Measurements from ENCODE around the gene ARID2. TPM values are rescaled to one million over a fixed set of nuclear protein-coding genes. Genes with fewer than 3 reads are reported as not detected.

The ARID2 gene
- total and polyA plus RNA-seq, 10 donors: 5.7 to 59.6 (median 42.6) TPM

DNA sequence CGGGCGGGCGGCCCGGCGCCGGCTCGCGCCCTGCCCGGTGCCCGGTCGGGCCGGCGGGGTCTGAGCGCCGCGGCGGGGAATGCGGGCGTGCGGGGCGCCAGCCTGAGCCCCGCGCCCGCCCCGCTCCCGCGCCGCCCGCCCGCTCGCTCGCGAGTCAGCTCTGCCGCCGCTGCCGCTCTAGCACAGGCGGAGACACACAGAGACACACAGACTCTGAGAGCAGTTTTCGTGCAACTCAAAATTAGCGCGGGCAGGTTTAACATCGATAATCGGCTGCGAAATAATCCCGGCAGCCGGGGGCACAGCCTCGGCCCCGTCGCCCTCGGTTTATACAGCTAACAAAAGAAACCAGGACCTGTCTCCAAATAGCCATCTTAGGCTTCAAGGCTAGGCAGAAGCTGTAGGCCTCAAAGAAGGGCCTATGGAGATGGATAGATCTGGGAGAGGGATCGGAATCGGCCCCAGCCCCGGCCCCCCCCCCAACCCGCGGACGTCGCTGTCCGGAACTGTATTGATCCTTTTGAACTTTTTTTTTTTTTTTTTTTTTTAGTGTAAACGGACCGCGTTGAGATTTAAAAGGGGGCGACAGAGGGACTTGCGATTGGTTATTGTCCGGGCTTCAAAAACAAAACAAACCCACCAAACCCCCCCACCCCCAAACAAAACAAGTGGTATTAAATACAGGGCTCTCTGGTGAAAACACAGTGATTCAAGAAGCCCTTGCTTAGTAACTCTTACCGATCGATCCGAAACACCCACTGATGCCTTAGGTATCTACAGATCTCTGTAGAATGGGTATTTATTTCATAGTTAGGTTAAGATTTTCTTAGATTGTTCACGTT lies 1.1 kb downstream of the ARID2 start:
- Histone ChIP-seq H3K4me1 (peaks cover 27 to 63% (median 50%) of the 10 kb centered on the region in 6 donors), H3K9me3 (no peaks in the 10 kb centered on the region), H3K4me3 (peak overlapping the region; percentile 50 to 89 (median 75)), H3K36me3 (no peaks in the 10 kb centered on the region), H3K27me3 (replicated peaks in 1 of 7) (no peaks in the 10 kb centered on the region), H3K27ac (peak overlapping the region; percentile 94 to 100 (median 99))
- WGBS, 5 donors: 0 to 1% (median 0%) methylated on average over 39 to 67 of the region's 67 CpGs
- TF ChIP-seq POLR2A (IDR thresholded peaks at IDR 0.05) (no peak), POLR2AphosphoS5 (IDR thresholded peaks at IDR 0.05) (peak; percentile 27 to 76 (median 52))
- TF ChIP-seq, protein P1, sequence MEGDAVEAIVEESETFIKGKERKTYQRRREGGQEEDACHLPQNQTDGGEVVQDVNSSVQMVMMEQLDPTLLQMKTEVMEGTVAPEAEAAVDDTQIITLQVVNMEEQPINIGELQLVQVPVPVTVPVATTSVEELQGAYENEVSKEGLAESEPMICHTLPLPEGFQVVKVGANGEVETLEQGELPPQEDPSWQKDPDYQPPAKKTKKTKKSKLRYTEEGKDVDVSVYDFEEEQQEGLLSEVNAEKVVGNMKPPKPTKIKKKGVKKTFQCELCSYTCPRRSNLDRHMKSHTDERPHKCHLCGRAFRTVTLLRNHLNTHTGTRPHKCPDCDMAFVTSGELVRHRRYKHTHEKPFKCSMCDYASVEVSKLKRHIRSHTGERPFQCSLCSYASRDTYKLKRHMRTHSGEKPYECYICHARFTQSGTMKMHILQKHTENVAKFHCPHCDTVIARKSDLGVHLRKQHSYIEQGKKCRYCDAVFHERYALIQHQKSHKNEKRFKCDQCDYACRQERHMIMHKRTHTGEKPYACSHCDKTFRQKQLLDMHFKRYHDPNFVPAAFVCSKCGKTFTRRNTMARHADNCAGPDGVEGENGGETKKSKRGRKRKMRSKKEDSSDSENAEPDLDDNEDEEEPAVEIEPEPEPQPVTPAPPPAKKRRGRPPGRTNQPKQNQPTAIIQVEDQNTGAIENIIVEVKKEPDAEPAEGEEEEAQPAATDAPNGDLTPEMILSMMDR (IDR thresholded peaks at IDR 0.05 in 8 of 11, conservative IDR thresholded peaks at IDR 0.05 in 3 of 11): no peak
- DNase-seq: peak; percentile 91
- intact Hi-C loops (cut with DNase I; ENCODE audit: low total_unique reads): loop anchor here (10.0 kb wide), 1 partner anchor 254 kb away; no protein-coding TSS in a partner anchor

DNA sequence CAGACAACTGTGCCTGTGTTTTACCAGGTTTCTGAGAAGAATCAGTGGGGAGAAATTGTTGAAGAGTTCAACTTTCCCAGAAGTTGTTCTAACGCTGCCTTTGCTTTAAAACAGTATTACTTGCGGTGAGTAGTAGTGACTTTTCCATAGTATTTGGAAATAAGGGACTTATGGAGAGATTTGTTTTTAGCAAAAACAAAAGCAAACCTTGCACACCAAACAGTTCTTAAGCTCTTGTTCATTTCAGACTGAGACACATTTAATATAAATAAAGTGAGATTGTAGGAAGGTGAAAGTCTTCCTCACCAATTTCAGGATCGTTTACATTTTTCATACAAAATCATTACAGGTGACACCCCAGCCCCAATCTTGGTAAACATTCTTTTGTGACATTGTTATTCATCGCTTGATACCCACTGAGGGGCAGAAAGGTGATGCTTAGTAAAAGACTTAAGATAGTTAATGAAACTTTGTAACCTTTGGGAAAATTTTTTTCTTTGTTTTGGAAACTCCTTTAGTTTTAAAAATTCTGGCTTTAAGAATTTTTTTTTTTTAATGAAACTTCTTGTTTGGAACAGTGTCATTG lies 1.8 kb downstream of the ARID2 start:
- H3K36me3 ChIP-seq: no peaks in the 10 kb centered on the region
- 11 to 18% (median 12%) methylated on average over 4 of the region's 4 CpGs for WGBS, 5 donors
- peaks cover 27 to 63% (median 50%) of the 10 kb centered on the region in 6 donors for H3K4me1 ChIP-seq
- H3K9me3 ChIP-seq: no peaks in the 10 kb centered on the region
- H3K4me3 ChIP-seq: peak overlapping the region; percentile 50 to 89 (median 75)
- peak overlapping the region; percentile 92 to 100 (median 99) for H3K27ac ChIP-seq
- TF ChIP-seq POLR2AphosphoS5 (IDR thresholded peaks at IDR 0.05) (no peak), POLR2A (IDR thresholded peaks at IDR 0.05) (no peak)
- TF ChIP-seq, protein P1 (IDR thresholded peaks at IDR 0.05 in 8 of 11, conservative IDR thresholded peaks at IDR 0.05 in 3 of 11): no peak
- DNase-seq: no peak
- intact Hi-C loops (cut with DNase I; ENCODE audit: low total_unique reads): loop anchor here (10.0 kb wide), 1 partner anchor 254 kb away; no protein-coding TSS in a partner anchor
- no peaks in the 10 kb centered on the region for H3K27me3 ChIP-seq (replicated peaks in 1 of 7)

GRCh38 chr12:45732250-45732649 lies 2.7 kb downstream of the ARID2 start:
- peaks cover 0 to 5% (median 2%) of the 10 kb centered on the region in 8 donors for H3K9me3 ChIP-seq
- peaks cover 27 to 67% (median 49%) of the 10 kb centered on the region in 6 donors for H3K4me1 ChIP-seq
- intact Hi-C loops (cut with DNase I; ENCODE audit: low total_unique reads): loop anchor here (10.0 kb wide), 1 partner anchor 253 kb away; no protein-coding TSS in a partner anchor
- peaks cover 0 to 7% (median 3%) of the 10 kb centered on the region in 6 donors for H3K36me3 ChIP-seq
- 10 to 16% (median 13%) methylated on average over 5 of the region's 5 CpGs for WGBS, 5 donors
- TF ChIP-seq, protein P1 (IDR thresholded peaks at IDR 0.05 in 8 of 11, conservative IDR thresholded peaks at IDR 0.05 in 3 of 11): no peak
- no peak for DNase-seq
- no peaks in the 10 kb centered on the region for H3K27me3 ChIP-seq (replicated peaks in 1 of 7)
- H3K27ac ChIP-seq: peak overlapping the region; percentile 92 to 100 (median 99)
- H3K4me3 ChIP-seq: peak overlapping the region in 5 of 8 donors; percentile 13 to 89 (median 73)

GRCh38 chr12:45732936-45733335 lies 3.4 kb downstream of the ARID2 start:
- H3K27ac ChIP-seq: peak overlapping the region; percentile 92 to 100 (median 99)
- H3K4me1 ChIP-seq: peaks cover 27 to 65% (median 46%) of the 10 kb centered on the region in 6 donors
- peaks cover 0 to 14% (median 3%) of the 10 kb centered on the region in 6 donors for H3K36me3 ChIP-seq
- H3K9me3 ChIP-seq: peaks cover 0 to 12% (median 3%) of the 10 kb centered on the region in 8 donors
- TF ChIP-seq POLR2A (IDR thresholded peaks at IDR 0.05) (no peak), POLR2AphosphoS5 (IDR thresholded peaks at IDR 0.05) (no peak)
- TF ChIP-seq, protein P1 (IDR thresholded peaks at IDR 0.05 in 8 of 11, conservative IDR thresholded peaks at IDR 0.05 in 3 of 11): no peak
- DNase-seq: no peak
- intact Hi-C loops (cut with DNase I; ENCODE audit: low total_unique reads): loop anchor here (10.0 kb wide), 1 partner anchor 252 kb away; no protein-coding TSS in a partner anchor
- no peaks in the 10 kb centered on the region for H3K27me3 ChIP-seq (replicated peaks in 1 of 7)
- no peak overlapping the region for H3K4me3 ChIP-seq
